ENCODE measurements around the gene CXCL5.

DNA sequence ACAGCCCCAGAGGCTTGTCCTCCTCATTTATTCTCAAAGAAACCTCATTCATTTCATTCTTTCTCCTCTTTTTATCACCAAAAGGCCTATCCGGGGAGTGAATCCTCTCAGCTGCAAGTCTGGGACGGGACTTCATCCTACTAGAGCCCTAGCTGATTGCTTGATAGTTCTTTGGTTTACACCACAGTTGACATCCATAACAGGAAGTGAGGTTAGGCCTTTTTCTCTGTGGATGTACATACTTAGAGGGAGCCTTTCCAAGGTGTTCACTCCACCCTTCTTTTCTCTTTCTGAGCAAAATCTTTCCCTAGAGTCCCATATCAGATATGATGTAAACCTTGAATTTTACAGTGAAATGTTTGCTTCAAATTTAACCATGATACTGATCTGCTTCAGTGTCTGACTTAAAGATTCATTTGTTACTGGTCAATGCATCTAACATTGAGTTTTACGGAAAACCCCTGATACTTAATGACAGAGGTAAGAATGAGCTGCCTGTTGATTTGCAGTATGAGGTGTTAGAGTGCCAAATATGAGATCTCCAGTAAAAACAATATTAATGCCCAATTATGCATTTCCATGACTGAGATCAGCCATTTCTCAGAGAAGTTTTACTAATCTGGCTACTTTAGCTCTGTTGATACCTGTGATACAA, 16.8 kb upstream of the CXCL5 start:
- TF ChIP-seq, protein P1, sequence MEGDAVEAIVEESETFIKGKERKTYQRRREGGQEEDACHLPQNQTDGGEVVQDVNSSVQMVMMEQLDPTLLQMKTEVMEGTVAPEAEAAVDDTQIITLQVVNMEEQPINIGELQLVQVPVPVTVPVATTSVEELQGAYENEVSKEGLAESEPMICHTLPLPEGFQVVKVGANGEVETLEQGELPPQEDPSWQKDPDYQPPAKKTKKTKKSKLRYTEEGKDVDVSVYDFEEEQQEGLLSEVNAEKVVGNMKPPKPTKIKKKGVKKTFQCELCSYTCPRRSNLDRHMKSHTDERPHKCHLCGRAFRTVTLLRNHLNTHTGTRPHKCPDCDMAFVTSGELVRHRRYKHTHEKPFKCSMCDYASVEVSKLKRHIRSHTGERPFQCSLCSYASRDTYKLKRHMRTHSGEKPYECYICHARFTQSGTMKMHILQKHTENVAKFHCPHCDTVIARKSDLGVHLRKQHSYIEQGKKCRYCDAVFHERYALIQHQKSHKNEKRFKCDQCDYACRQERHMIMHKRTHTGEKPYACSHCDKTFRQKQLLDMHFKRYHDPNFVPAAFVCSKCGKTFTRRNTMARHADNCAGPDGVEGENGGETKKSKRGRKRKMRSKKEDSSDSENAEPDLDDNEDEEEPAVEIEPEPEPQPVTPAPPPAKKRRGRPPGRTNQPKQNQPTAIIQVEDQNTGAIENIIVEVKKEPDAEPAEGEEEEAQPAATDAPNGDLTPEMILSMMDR (IDR thresholded peaks at IDR 0.05), result no peak
- TF ChIP-seq POLR2A (IDR thresholded peaks at IDR 0.05), result no peak
